Measurements from ENCODE around the gene TFPI.

GRCh38 chr2:187543488-187543887 is 10.7 kb downstream of the TFPI start:
- no peak for TF ChIP-seq EZH2 (IDR thresholded peaks at IDR 0.05; ENCODE audit: insufficient read depth, low read length)
- TF ChIP-seq CTCF (IDR thresholded peaks at IDR 0.05; ENCODE audit: insufficient read depth, low read depth, low read length), result no peak
